OCI-LY1 (cell line): Measurements from ENCODE around the gene FBXW7.

Experiments used
- H2AFZ ChIP-seq: fragments of 200-600 bp; sonication (generic), shearing (Covaris generic); 2 replicates; pipeline ENCODE4 v1.6.0; 2014; ENCODE audit warnings: antibody characterized with exemption, mild to moderate bottlenecking, low read length
- H3F3A ChIP-seq: fragments of 200-600 bp; sonication (generic), shearing (Covaris generic); 2 replicates; pipeline ENCODE4 v1.6.0; 2014; ENCODE audit warnings: mild to moderate bottlenecking, antibody characterized with exemption, low read length, moderate library complexity; ENCODE audit not compliant: insufficient read depth
- H3K27ac ChIP-seq: fragments of 200-600 bp; sonication (generic); 2 replicates; pipeline ENCODE4 v1.5.1; 2014; ENCODE audit warnings: low read length, mixed run types, mild to moderate bottlenecking, low read depth; ENCODE audit not compliant: poor library complexity, severe bottlenecking
- H3K27me3 ChIP-seq: fragments of 200-600 bp; sonication (generic); 2 replicates; pipeline ENCODE4 v1.6.0; 2014; ENCODE audit warnings: antibody characterized with exemption, mild to moderate bottlenecking, low read length, moderate library complexity; ENCODE audit not compliant: insufficient read depth
- H3K36me3 ChIP-seq: fragments of 200-600 bp; sonication (generic); 2 replicates; pipeline ENCODE4 v1.6.1; 2014; ENCODE audit warnings: mild to moderate bottlenecking, antibody characterized with exemption, low read length, moderate library complexity, mixed read lengths; ENCODE audit not compliant: insufficient read depth
- H3K4me1 ChIP-seq: fragments of 200-600 bp; sonication (generic); 2 replicates; pipeline ENCODE4 v1.5.1; 2014; ENCODE audit warnings: mild to moderate bottlenecking, low read length, moderate library complexity; ENCODE audit not compliant: insufficient read depth, severe bottlenecking
- H3K4me2 ChIP-seq: fragments of 200-600 bp; sonication (generic), shearing (Covaris generic); 2 replicates; pipeline ENCODE4 v1.6.1; 2014; ENCODE audit warnings: low read length
- H3K4me3 ChIP-seq: fragments of 200-600 bp; sonication (generic); 2 replicates; pipeline ENCODE4 v1.5.1; 2014; ENCODE audit warnings: low read length, low read depth, mild to moderate bottlenecking, mixed read lengths; ENCODE audit not compliant: poor library complexity, severe bottlenecking
- H3K79me2 ChIP-seq: fragments of 200-600 bp; shearing (Covaris generic); 2 replicates; pipeline ENCODE4 v1.6.1; 2016; ENCODE audit warnings: mixed run types, low read length, mixed read lengths; ENCODE audit not compliant: insufficient read depth
- H3K9ac ChIP-seq: fragments of 200-600 bp; sonication (generic), shearing (Covaris generic); 2 replicates; pipeline ENCODE4 v1.6.1; 2014; ENCODE audit warnings: mild to moderate bottlenecking, low read length, mixed read lengths
- H3K9me2 ChIP-seq: fragments of 200-600 bp; sonication (generic), shearing (Covaris generic); 2 replicates; pipeline ENCODE4 v1.6.1; 2014; ENCODE audit warnings: low read depth, mild to moderate bottlenecking, low read length, mixed read lengths
- H3K9me3 ChIP-seq: fragments of 200-600 bp; shearing (Covaris generic); 2 replicates; pipeline ENCODE4 v1.6.1; 2014; ENCODE audit warnings: low read length, mixed read lengths
- H4K20me1 ChIP-seq: fragments of 200-600 bp; sonication (generic), shearing (Covaris generic); 2 replicates; pipeline ENCODE4 v1.6.0; 2016; ENCODE audit warnings: mild to moderate bottlenecking, low read length; ENCODE audit not compliant: insufficient read depth
- EZH2 ChIP-seq: fragments of 200-600 bp; sonication (generic), shearing (Covaris generic); IDR thresholded peaks from 2 replicates; pipeline ENCODE4 v1.8.0; 2017; ENCODE audit warnings: borderline replicate concordance, mixed run types, mild to moderate bottlenecking, antibody characterized with exemption, low read length, moderate library complexity, mixed read lengths
- TF ChIP-seq, protein P1 (sequence below): fragments of 200-600 bp; sonication (generic), shearing (Covaris generic); IDR thresholded peaks from 2 replicates; pipeline ENCODE4 v1.5.1; 2017; ENCODE audit warnings: mild to moderate bottlenecking, antibody characterized with exemption, low read length, moderate library complexity, mixed read lengths

Gene FBXW7

DNA sequence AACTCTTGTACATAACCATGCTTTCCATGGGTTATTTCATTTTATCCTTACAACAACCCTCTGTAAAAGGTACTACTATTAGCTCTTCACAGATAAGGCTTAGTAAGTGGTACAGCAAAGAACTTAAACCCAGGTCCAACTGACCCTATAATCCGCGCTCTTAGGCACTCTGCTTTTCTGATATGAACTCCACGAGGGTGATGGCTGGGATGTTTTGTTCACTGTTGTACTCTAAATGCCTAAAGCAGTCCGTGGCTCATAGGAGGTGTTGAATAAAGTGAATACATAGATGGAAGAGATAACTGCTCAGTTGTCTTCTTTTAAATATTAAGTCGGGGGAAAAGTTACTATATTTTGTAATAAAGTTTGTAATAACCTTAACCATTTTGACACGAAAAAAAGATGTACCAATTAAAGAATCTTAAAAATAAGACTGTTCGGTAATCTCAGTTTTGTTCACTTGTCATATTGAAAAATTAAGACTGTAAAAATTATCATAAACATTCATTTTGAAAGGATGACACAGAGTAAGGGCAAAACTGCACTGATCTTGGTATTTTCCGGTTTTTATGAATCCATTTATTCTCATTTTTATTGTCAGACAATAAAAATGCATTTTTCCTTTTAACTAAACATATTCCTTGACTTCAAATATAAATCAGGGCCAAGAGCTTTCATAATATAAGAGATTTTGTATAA, 166.5 kb downstream of the FBXW7 start:
- TF ChIP-seq EZH2: no peak
- TF ChIP-seq, protein P1, sequence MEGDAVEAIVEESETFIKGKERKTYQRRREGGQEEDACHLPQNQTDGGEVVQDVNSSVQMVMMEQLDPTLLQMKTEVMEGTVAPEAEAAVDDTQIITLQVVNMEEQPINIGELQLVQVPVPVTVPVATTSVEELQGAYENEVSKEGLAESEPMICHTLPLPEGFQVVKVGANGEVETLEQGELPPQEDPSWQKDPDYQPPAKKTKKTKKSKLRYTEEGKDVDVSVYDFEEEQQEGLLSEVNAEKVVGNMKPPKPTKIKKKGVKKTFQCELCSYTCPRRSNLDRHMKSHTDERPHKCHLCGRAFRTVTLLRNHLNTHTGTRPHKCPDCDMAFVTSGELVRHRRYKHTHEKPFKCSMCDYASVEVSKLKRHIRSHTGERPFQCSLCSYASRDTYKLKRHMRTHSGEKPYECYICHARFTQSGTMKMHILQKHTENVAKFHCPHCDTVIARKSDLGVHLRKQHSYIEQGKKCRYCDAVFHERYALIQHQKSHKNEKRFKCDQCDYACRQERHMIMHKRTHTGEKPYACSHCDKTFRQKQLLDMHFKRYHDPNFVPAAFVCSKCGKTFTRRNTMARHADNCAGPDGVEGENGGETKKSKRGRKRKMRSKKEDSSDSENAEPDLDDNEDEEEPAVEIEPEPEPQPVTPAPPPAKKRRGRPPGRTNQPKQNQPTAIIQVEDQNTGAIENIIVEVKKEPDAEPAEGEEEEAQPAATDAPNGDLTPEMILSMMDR: no peak
- Histone ChIP-seq H3K4me1 (no peaks in the 10 kb centered on the region), H3K4me2 (no peak overlapping the region), H3K9me2 (no peaks in the 10 kb centered on the region), H3K9ac (no peak overlapping the region), H2AFZ (no peak overlapping the region), H3K27me3 (no peaks in the 10 kb centered on the region), H3K79me2 (peaks cover 14% of the 10 kb centered on the region; the same call in 1 of the 2 replicates), H4K20me1 (no peaks in the 10 kb centered on the region), H3K9me3 (no peaks in the 10 kb centered on the region), H3F3A (no peaks in the 10 kb centered on the region), H3K27ac (no peak overlapping the region), H3K4me3 (no peak overlapping the region), H3K36me3 (peaks cover 8% of the 10 kb centered on the region)

DNA sequence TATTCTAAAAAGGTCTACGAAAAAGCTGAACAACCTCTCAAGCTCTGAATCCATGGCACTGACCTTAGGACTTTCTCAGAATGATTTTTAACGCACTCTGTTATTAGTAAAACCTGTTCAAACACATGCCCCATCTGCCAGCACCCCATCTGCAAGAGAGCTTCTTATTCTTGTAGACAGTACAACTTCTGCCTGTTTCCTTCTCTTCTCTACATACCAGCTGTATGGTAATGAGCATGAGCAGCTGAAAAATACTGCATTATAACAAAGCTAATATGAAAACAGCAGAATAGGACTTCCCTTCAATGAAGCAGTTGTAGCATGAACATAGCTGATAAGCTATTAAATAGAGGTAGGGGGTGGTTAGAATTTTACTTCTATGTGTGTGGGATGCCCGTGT, 167.9 kb downstream of the FBXW7 start:
- TF ChIP-seq, protein P1: no peak
- no peak for TF ChIP-seq EZH2
- no peaks in the 10 kb centered on the region for H4K20me1 ChIP-seq
- peaks cover 10% of the 10 kb centered on the region for H3K36me3 ChIP-seq
- no peak overlapping the region for H3K4me2 ChIP-seq
- H3K9me2 ChIP-seq: no peaks in the 10 kb centered on the region
- H3K9me3 ChIP-seq: no peaks in the 10 kb centered on the region
- no peak overlapping the region for H3K9ac ChIP-seq
- no peak overlapping the region for H3K27ac ChIP-seq
- no peak overlapping the region for H2AFZ ChIP-seq
- H3K4me1 ChIP-seq: no peaks in the 10 kb centered on the region
- H3K4me3 ChIP-seq: no peak overlapping the region
- H3K79me2 ChIP-seq: peaks cover 8% of the 10 kb centered on the region; the same call in 1 of the 2 replicates
- no peaks in the 10 kb centered on the region for H3F3A ChIP-seq
- H3K27me3 ChIP-seq: no peaks in the 10 kb centered on the region

DNA sequence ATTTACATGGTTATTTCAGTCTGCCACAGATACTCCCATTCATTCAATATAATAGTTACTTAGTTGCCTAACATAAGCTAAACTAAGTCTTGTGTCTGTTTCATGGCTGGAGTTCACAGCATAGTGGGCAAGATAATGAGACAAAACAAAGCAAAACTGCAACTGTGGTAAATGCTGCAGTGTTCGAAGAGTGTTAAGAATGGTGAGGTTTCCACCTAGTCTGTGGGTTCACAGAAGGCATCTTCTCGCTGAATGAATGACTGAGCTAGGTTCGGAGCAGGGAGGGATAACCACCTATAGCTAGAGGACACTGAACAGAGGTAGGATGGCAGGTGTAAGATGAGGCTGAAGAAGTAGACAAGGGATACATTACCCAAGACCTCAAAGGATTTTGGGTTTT, 171.0 kb downstream of the FBXW7 start:
- Histone ChIP-seq H3K4me2 (no peak overlapping the region), H3F3A (no peaks in the 10 kb centered on the region), H3K27me3 (no peaks in the 10 kb centered on the region), H3K36me3 (peaks cover 12% of the 10 kb centered on the region), H3K4me3 (no peak overlapping the region), H4K20me1 (no peaks in the 10 kb centered on the region), H3K9me2 (no peaks in the 10 kb centered on the region), H3K9ac (no peak overlapping the region), H3K27ac (no peak overlapping the region), H3K79me2 (peaks cover 2% of the 10 kb centered on the region; the same call in 1 of the 2 replicates), H2AFZ (no peak overlapping the region), H3K4me1 (no peaks in the 10 kb centered on the region), H3K9me3 (no peaks in the 10 kb centered on the region)
- TF ChIP-seq, protein P1: no peak
- no peak for TF ChIP-seq EZH2
